SK-N-SH treated with all-trans-retinoic acid at 6 μM for 48 hours (cell line): ENCODE data around the gene GPC6.

ENCODE experiments used
- ZFP3 ChIP-seq: fragments of 250-450 bp; sonication (Bioruptor Pico); IDR thresholded peaks from 2 replicates; pipeline ENCODE4 v1.5.0; 2020; ENCODE audit warnings: mild to moderate bottlenecking, moderate library complexity
- ZFP30 ChIP-seq: fragments of 450-650 bp; formaldehyde crosslinking; IDR thresholded peaks from 2 replicates; pipeline ENCODE4 v1.5.0; 2022; ENCODE audit warnings: mild to moderate bottlenecking, moderate library complexity

DNA sequence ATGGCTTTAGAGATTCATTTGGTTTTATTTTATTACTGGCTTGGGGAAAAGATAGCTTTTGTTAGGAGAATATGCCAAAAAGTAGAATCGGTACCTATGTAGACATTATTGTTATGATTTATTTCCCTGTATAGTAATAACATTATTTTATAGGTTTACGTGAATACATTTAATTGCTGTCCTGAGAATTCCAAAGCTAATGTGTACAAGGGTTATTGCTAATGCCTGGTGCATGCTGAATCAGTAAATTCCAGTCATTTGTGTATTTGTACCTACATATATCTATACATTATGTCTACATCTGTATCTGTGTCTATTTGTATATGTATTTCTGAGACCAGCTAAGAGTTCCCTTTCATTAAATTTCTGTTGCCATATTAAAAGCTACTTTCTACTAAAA lies 550.9 kb downstream of the GPC6 start:
- TF ChIP-seq ZFP3 (CRISPR knock-in tag) = no peak
- no peak for TF ChIP-seq ZFP30
